ENCODE results near the gene LIG4.
A peak's percentile ranks its signal among the peaks of the same experiment; 100 is the strongest.
"Not testable (repeated sequence)": the region's sequence is repeated elsewhere in the genome, so short reads cannot be mapped to it uniquely, and the experiment has no call there.

The LIG4 gene

GRCh38 chr13:108215436-108215835, at the start of gene LIG4:
TSS of gene LIG4 (minus strand) at chr13:108215536. CDS start at chr13:108211268, 4,268 bp downstream.
- peak; percentile 95 to 96 for DNase-seq

- DNase-seq, result no peak
Observed at GRCh38 chr13:108263621-108264355, 48.5 kb upstream of the LIG4 start.

GRCh38 chr13:108257248-108257647, 41.9 kb upstream of the LIG4 start:
- no peak for DNase-seq

GRCh38 chr13:108249150-108249549, 33.8 kb upstream of the LIG4 start:
- no peak for DNase-seq

GRCh38 chr13:108230377-108230776, 15.0 kb upstream of the LIG4 start:
- DNase-seq, result no peak

GRCh38 chr13:108227651-108228272, 12.4 kb upstream of the LIG4 start:
- peak; percentile 28 to 71 for DNase-seq

GRCh38 chr13:108226184-108226583, 10.8 kb upstream of the LIG4 start:
- DNase-seq, result no peak

GRCh38 chr13:108225440-108225839, 10.1 kb upstream of the LIG4 start:
- DNase-seq, result peak in 1 of 2 donors; percentile 38

GRCh38 chr13:108223687-108224503, 8.6 kb upstream of the LIG4 start:
- no peak for DNase-seq

GRCh38 chr13:108220041-108220440, 4.7 kb upstream of the LIG4 start:
- peak in 1 of 2 donors; percentile 41 for DNase-seq

GRCh38 chr13:108218044-108218974, 3.0 kb upstream of the LIG4 start, which contains the start of gene ABHD13:
TSS of gene ABHD13 (plus strand) at chr13:108218392. CDS start at chr13:108229219, 10,827 bp downstream.
- DNase-seq, result peak; percentile 91 to 94

- not testable (repeated sequence) for DNase-seq
Observed at GRCh38 chr13:108217307-108218043, 2.1 kb upstream of the LIG4 start.

GRCh38 chr13:108214441-108215271, 680 bp downstream of the LIG4 start:
- DNase-seq, result no peak

GRCh38 chr13:108213946-108214345, 1.4 kb downstream of the LIG4 start:
- DNase-seq, result no peak

GRCh38 chr13:108212886-108213285, 2.5 kb downstream of the LIG4 start:
- DNase-seq, result no peak

- DNase-seq, result no peak
Observed at GRCh38 chr13:108210551-108210950, 4.8 kb downstream of the LIG4 start.

- no peak for DNase-seq
Observed at GRCh38 chr13:108200781-108201398, 14.4 kb downstream of the LIG4 start.

- DNase-seq, result no peak
Observed at GRCh38 chr13:108195861-108196260, 19.5 kb downstream of the LIG4 start.

- DNase-seq, result no peak
Observed at GRCh38 chr13:108195146-108195545, 20.2 kb downstream of the LIG4 start.

GRCh38 chr13:108194435-108194936, 20.9 kb downstream of the LIG4 start:
- no peak for DNase-seq

All from CD4-positive, alpha-beta T cell treated with Interferon alpha-2 for 1 hour (primary cell).